NCI-H460 (cell line): Measurements from ENCODE around the gene DLL1. TPM values are rescaled to one million over a fixed set of nuclear protein-coding genes. Genes with fewer than 3 reads are reported as not detected.
"Not testable (repeated sequence)": the region's sequence is repeated elsewhere in the genome, so short reads cannot be mapped to it uniquely, and the experiment has no call there.

ENCODE experiments used
- DNase-seq: peaks from one replicate; pipeline ENCODE4 v3.0.0-alpha.2; 2016; ENCODE audit warnings: low read depth; ENCODE audit errors: extremely low read depth
- polyA plus RNA-seq: library from polyadenylated mRNA; depleted of rRNA; stranded (reverse); fragments of >200 nt; gene quantifications from 2 replicates; pipeline ENCODE4 v1.2.3, GENCODE V29; 2014; cell fraction: nucleus; rRNA removed
- total RNA-seq: library from RNA; depleted of rRNA; stranded (reverse); fragments of >200 nt; shearing (Covaris generic); gene quantifications from 2 replicates; pipeline ENCODE4 v1.2.3, GENCODE V29; 2014; rRNA removed

DLL1 gene
- 0.14 and 0.17 TPM in 2 replicates for total RNA-seq
- polyA plus RNA-seq = 1.3 TPM in 1 of 2 replicates, not detected in the other

GRCh38 chr6:170290296-170291128 lies at the start of gene DLL1:
DLL1 (minus strand) TSS chr6:170291078; CDS start chr6:170290139, 939 bp downstream.
- no peak for DNase-seq

GRCh38 chr6:170335199-170335598 lies 44.3 kb upstream of the DLL1 start:
- DNase-seq = not testable (repeated sequence)

- DNase-seq = no peak
These were observed 38.4 kb upstream of the DLL1 start for GRCh38 chr6:170329321-170329720.

GRCh38 chr6:170317718-170318117 lies 26.8 kb upstream of the DLL1 start:
- no peak for DNase-seq

- no peak for DNase-seq
These were observed 26.2 kb upstream of the DLL1 start for GRCh38 chr6:170317076-170317475.

GRCh38 chr6:170316071-170316470 lies 25.2 kb upstream of the DLL1 start:
- DNase-seq = no peak

- no peak for DNase-seq
These were observed 24.1 kb upstream of the DLL1 start for GRCh38 chr6:170314983-170315382.

GRCh38 chr6:170313716-170314295 lies 22.9 kb upstream of the DLL1 start:
- no peak for DNase-seq

GRCh38 chr6:170312876-170313275 lies 22.0 kb upstream of the DLL1 start:
- DNase-seq = no peak

- DNase-seq = no peak
These were observed 20.8 kb upstream of the DLL1 start for GRCh38 chr6:170311696-170312095.

GRCh38 chr6:170308761-170309160 lies 17.9 kb upstream of the DLL1 start:
- no peak for DNase-seq

- DNase-seq = no peak
These were observed 16.2 kb upstream of the DLL1 start for GRCh38 chr6:170307080-170307545.

GRCh38 chr6:170306324-170307079 lies 15.6 kb upstream of the DLL1 start, which contains the start of gene FAM120B:
FAM120B (plus strand) TSS chr6:170306758; CDS start chr6:170317391, 10,633 bp downstream.
- DNase-seq = peak; percentile 90

- DNase-seq = no peak
These were observed 15.0 kb upstream of the DLL1 start for GRCh38 chr6:170305805-170306323.

- no peak for DNase-seq
These were observed 10.3 kb upstream of the DLL1 start for GRCh38 chr6:170301184-170301583.

- DNase-seq = no peak
These were observed 7.8 kb upstream of the DLL1 start for GRCh38 chr6:170298688-170299087.

GRCh38 chr6:170297576-170298330 lies 6.9 kb upstream of the DLL1 start:
- DNase-seq = no peak

- no peak for DNase-seq
These were observed 6.1 kb upstream of the DLL1 start for GRCh38 chr6:170296746-170297575.

GRCh38 chr6:170296423-170296745 lies 5.5 kb upstream of the DLL1 start:
- DNase-seq = no peak
